Measurements from ENCODE around the gene VEGFA.

DNA sequence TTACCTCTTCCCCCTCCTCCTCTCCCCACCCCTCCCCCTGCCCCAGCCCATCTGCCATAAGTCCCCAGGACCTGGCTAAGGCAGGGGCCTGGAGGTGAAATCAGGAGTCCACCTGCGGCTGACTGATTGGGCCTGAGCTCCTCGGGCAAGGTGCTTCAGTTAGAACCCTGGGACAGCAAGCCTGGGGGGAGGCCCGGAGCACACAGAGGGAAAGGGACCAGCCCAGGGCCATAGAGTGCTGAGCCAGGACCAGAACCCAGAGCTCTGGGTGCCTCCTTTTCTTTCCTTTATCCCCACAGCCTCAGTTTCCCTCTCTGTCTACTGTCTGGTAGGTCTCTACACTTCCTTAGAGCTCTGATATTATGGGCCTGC lies 35.7 kb upstream of the VEGFA start:
- TF ChIP-seq EZH2 (IDR thresholded peaks at IDR 0.05; ENCODE audit: low read depth, low read length, severe bottlenecking) = no peak
- no peak for TF ChIP-seq YY1 (IDR thresholded peaks at IDR 0.05; ENCODE audit: low read depth, low read length)
- no peak for TF ChIP-seq RFX5 (IDR thresholded peaks at IDR 0.05; ENCODE audit: borderline replicate concordance, low read depth, low read length)
- TF ChIP-seq, protein P1, sequence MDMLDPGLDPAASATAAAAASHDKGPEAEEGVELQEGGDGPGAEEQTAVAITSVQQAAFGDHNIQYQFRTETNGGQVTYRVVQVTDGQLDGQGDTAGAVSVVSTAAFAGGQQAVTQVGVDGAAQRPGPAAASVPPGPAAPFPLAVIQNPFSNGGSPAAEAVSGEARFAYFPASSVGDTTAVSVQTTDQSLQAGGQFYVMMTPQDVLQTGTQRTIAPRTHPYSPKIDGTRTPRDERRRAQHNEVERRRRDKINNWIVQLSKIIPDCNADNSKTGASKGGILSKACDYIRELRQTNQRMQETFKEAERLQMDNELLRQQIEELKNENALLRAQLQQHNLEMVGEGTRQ (IDR thresholded peaks at IDR 0.05; ENCODE audit: low read length) = no peak
- no peak for TF ChIP-seq POLR2AphosphoS5 (IDR thresholded peaks at IDR 0.05; ENCODE audit: low read depth, low read length)
- no peak for TF ChIP-seq RXRA (IDR thresholded peaks at IDR 0.05; ENCODE audit: insufficient read depth, low read depth, low read length)
- no peak for TF ChIP-seq ZNF274 (IDR thresholded peaks at IDR 0.05; ENCODE audit: borderline replicate concordance, extremely low read depth, low read length)
- TF ChIP-seq, protein P2, sequence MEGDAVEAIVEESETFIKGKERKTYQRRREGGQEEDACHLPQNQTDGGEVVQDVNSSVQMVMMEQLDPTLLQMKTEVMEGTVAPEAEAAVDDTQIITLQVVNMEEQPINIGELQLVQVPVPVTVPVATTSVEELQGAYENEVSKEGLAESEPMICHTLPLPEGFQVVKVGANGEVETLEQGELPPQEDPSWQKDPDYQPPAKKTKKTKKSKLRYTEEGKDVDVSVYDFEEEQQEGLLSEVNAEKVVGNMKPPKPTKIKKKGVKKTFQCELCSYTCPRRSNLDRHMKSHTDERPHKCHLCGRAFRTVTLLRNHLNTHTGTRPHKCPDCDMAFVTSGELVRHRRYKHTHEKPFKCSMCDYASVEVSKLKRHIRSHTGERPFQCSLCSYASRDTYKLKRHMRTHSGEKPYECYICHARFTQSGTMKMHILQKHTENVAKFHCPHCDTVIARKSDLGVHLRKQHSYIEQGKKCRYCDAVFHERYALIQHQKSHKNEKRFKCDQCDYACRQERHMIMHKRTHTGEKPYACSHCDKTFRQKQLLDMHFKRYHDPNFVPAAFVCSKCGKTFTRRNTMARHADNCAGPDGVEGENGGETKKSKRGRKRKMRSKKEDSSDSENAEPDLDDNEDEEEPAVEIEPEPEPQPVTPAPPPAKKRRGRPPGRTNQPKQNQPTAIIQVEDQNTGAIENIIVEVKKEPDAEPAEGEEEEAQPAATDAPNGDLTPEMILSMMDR (IDR thresholded peaks at IDR 0.05; ENCODE audit: control extremely low read depth in 1 of 3, insufficient read depth in 1 of 3, low read depth in 1 of 3, low read length in 3 of 3) = no peak
- TF ChIP-seq TAF1 (IDR thresholded peaks at IDR 0.05; ENCODE audit: low read depth, low read length) = no peak
